Peyer's patch (tissue), 4 donors: ENCODE measurements around the gene SFT2D2.

Source experiments
- POLR2A ChIP-seq, 2 donors: fragments of 450-650 bp; IDR thresholded peaks; one replicate each; pipeline ENCODE4 v1.5.1; 2017; ENCODE audit warnings: antibody characterized with exemption in 2 of 2, mild to moderate bottlenecking in 2 of 2, moderate library complexity in 2 of 2
- TF ChIP-seq, protein P1 (sequence below), 6 experiments: fragments of 450-650 bp in 4 of 6; fragments of 200-600 bp in 2 of 6; sonication (generic) in 1 of 6; IDR thresholded peaks; one replicate each; pipeline ENCODE4 v1.5.1; 2017 to 2019; ENCODE audit warnings: antibody characterized with exemption in 6 of 6, mild to moderate bottlenecking in 3 of 6, moderate library complexity in 1 of 6

DNA sequence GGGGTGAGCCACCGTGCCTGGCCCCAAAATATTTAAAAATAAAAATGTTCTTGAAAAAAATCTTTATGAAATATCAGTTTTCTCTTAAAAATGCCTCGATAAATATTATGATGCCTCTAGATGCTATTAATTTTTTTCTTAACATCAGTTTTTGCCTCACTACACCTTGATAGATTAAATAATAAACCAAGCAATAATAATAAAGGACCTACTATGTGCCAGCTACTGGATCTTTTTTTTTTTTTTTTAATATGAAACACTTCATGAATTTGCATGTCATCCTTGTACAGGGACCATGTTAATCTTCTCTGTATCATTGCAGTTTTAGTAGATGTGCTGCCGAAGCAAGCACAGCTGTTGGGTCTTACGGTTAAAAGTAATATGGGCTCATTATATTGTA is 37.3 kb downstream of the SFT2D2 start:
- TF ChIP-seq, protein P1, sequence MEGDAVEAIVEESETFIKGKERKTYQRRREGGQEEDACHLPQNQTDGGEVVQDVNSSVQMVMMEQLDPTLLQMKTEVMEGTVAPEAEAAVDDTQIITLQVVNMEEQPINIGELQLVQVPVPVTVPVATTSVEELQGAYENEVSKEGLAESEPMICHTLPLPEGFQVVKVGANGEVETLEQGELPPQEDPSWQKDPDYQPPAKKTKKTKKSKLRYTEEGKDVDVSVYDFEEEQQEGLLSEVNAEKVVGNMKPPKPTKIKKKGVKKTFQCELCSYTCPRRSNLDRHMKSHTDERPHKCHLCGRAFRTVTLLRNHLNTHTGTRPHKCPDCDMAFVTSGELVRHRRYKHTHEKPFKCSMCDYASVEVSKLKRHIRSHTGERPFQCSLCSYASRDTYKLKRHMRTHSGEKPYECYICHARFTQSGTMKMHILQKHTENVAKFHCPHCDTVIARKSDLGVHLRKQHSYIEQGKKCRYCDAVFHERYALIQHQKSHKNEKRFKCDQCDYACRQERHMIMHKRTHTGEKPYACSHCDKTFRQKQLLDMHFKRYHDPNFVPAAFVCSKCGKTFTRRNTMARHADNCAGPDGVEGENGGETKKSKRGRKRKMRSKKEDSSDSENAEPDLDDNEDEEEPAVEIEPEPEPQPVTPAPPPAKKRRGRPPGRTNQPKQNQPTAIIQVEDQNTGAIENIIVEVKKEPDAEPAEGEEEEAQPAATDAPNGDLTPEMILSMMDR (IDR thresholded peaks at IDR 0.05), result no peak
- no peak for TF ChIP-seq POLR2A (IDR thresholded peaks at IDR 0.05)
